Sigmoid colon (tissue), 4 donors: ENCODE results near the gene LTBR.

ENCODE experiments used
- EP300 ChIP-seq, 4 donors: sonication (generic); formaldehyde crosslinking; IDR thresholded peaks; one replicate each; pipeline ENCODE4 v1.6.1; 2017; ENCODE audit warnings: antibody characterized with exemption in 4 of 4
- POLR2A ChIP-seq, 2 donors: fragments of 450-650 bp; IDR thresholded peaks; one replicate each; pipeline ENCODE4 v1.6.1; 2016; ENCODE audit warnings: antibody characterized with exemption in 2 of 2, mild to moderate bottlenecking in 2 of 2, moderate library complexity in 2 of 2
- POLR2AphosphoS5 ChIP-seq, 4 donors: sonication (generic); formaldehyde crosslinking; IDR thresholded peaks; one replicate each; pipeline ENCODE4 v1.6.1; 2017; ENCODE audit warnings: antibody characterized with exemption in 4 of 4
- TF ChIP-seq, protein P1 (sequence below), 4 experiments: fragments of 450-650 bp in 3 of 4; fragments of 200-600 bp in 1 of 4; IDR thresholded peaks; one replicate each; pipeline ENCODE4 v1.5.1; 2016 to 2019; ENCODE audit warnings: antibody characterized with exemption in 4 of 4, mild to moderate bottlenecking in 3 of 4, moderate library complexity in 2 of 4

DNA sequence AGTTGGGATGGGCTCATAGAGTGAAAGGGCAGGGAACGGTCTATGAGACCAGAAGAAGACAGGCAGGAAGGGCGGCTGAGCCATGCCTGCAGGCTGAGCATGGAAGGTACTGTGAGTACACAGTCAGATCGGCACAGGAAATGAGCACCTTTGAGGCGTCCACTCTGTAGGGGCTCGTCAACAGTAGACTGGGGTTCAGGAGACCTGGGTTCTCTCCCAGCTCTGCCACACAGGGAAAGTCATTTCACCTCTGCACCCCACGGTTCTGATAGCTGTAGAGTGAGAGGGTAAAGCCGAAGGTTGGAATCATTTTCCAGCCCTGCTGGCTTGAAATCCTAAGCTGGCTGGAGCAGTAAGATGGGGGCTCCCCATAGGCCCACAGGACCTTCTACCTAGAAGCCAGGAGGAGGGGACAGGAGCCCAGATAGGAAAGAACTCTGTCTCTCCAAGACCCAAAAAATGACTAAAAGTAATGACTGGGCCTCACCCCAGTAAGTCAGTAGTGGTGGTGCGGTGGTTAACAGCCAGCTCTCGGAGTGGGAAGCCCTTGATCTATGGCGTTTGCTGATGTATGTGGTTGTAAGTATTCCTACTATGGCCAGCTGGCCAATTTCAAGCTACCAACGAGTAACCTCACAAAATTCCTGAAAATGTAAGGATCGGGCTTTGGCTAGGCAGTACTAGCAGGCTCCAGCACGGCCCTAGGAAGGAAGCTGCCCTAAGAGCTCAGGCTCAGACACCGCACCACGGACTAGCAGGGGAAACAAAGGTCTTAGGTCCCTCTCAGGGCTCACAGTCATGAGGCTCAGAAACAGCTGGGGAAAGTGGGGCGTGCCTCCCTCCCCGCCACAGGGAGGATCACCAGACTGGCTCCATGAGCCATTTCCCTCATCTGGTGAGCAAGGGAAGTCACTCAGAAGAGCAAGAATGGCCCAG lies 50.5 kb downstream of the LTBR start:
- TF ChIP-seq, protein P1, sequence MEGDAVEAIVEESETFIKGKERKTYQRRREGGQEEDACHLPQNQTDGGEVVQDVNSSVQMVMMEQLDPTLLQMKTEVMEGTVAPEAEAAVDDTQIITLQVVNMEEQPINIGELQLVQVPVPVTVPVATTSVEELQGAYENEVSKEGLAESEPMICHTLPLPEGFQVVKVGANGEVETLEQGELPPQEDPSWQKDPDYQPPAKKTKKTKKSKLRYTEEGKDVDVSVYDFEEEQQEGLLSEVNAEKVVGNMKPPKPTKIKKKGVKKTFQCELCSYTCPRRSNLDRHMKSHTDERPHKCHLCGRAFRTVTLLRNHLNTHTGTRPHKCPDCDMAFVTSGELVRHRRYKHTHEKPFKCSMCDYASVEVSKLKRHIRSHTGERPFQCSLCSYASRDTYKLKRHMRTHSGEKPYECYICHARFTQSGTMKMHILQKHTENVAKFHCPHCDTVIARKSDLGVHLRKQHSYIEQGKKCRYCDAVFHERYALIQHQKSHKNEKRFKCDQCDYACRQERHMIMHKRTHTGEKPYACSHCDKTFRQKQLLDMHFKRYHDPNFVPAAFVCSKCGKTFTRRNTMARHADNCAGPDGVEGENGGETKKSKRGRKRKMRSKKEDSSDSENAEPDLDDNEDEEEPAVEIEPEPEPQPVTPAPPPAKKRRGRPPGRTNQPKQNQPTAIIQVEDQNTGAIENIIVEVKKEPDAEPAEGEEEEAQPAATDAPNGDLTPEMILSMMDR (IDR thresholded peaks at IDR 0.05): no peak
- TF ChIP-seq POLR2A (IDR thresholded peaks at IDR 0.05) (no peak), POLR2AphosphoS5 (IDR thresholded peaks at IDR 0.05) (no peak), EP300 (IDR thresholded peaks at IDR 0.05) (no peak)
